Upper lobe of right lung (tissue), 1 donor: Measurements from ENCODE around the gene ARSA. TPM values are rescaled to one million over a fixed set of nuclear protein-coding genes. Genes with fewer than 3 reads are reported as not detected.

Source experiments
- ATAC-seq: fragments of 200-7000 bp; cut with Tn5 transposase; one replicate; pipeline ENCODE4 v1.9.1; 2020; ENCODE audit warnings: mild to moderate bottlenecking, moderate library complexity
- DNase-seq: peaks from one replicate; pipeline ENCODE4 v3.0.0-alpha.2; 2020
- H3K27ac ChIP-seq: fragments of 200-600 bp; one replicate; pipeline ENCODE4 v1.8.0; 2022
- H3K27me3 ChIP-seq: fragments of 200-600 bp; one replicate; pipeline ENCODE4 v1.8.0; 2022; ENCODE audit warnings: mild to moderate bottlenecking
- H3K36me3 ChIP-seq: fragments of 200-600 bp; one replicate; pipeline ENCODE4 v1.8.0; 2022
- H3K4me1 ChIP-seq: fragments of 200-600 bp; one replicate; pipeline ENCODE4 v1.8.0; 2022
- H3K4me3 ChIP-seq: fragments of 200-600 bp; one replicate; pipeline ENCODE4 v1.8.0; 2022; ENCODE audit warnings: mild to moderate bottlenecking
- H3K9me3 ChIP-seq: fragments of 200-600 bp; one replicate; pipeline ENCODE4 v1.8.0; 2022
- intact Hi-C: fragments of 100-400 bp; cut with DNase I; formaldehyde crosslinking; loops from one replicate; pipeline ENCODE4 v1.11.0; 2022
- total RNA-seq: library from RNA; stranded (reverse); fragmentation: NEBNext Ultra II Directional; extraction: Animal tissue kit (Norgen Biotek cat#: 25700); gene quantifications from one replicate; pipeline ENCODE4 v1.2.1, GENCODE V29; 2021
- TF ChIP-seq, protein P1 (sequence below): fragments of 200-600 bp; IDR thresholded peaks from one replicate; pipeline ENCODE4 v1.8.0; 2022; ENCODE audit warnings: antibody characterized with exemption
- donor health status: DM: no; HTN: yes; CAD: no; lungs with severe emphysema.

ARSA gene
- total RNA-seq, 1 donor from 2014 or later = 46.4 TPM

DNA sequence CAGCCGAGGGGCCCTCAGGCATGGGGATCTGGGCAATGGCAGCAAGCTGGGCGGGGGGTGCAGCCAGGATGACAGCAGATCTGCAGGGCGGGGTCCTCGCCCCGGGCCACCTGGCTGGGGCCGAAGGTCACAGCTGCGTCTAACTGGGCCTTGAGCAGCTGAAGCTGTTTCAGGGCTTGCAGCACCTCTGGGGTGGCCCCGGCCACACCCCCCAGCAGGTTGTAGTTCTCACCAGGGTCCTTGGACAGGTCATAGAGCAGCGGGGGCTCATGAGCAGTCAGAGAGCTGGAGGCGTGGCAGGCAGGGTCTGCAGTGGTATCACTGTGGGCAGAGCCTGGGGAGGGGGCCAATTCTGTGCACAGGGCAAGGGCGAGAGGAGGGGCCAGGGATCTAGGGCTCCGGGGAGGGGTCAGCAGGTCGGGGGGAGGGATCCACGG, 2.8 kb downstream of the ARSA start:
- Histone ChIP-seq H3K4me3 (no peak overlapping the region), H3K9me3 (no peaks in the 10 kb centered on the region), H3K4me1 (peaks cover 24% of the 10 kb centered on the region), H3K27me3 (no peaks in the 10 kb centered on the region), H3K27ac (no peak overlapping the region), H3K36me3 (no peaks in the 10 kb centered on the region)
- intact Hi-C loops = no loop called here
- TF ChIP-seq, protein P1, sequence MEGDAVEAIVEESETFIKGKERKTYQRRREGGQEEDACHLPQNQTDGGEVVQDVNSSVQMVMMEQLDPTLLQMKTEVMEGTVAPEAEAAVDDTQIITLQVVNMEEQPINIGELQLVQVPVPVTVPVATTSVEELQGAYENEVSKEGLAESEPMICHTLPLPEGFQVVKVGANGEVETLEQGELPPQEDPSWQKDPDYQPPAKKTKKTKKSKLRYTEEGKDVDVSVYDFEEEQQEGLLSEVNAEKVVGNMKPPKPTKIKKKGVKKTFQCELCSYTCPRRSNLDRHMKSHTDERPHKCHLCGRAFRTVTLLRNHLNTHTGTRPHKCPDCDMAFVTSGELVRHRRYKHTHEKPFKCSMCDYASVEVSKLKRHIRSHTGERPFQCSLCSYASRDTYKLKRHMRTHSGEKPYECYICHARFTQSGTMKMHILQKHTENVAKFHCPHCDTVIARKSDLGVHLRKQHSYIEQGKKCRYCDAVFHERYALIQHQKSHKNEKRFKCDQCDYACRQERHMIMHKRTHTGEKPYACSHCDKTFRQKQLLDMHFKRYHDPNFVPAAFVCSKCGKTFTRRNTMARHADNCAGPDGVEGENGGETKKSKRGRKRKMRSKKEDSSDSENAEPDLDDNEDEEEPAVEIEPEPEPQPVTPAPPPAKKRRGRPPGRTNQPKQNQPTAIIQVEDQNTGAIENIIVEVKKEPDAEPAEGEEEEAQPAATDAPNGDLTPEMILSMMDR = no peak
- ATAC-seq = no peak
- DNase-seq = peak; percentile 62

DNA sequence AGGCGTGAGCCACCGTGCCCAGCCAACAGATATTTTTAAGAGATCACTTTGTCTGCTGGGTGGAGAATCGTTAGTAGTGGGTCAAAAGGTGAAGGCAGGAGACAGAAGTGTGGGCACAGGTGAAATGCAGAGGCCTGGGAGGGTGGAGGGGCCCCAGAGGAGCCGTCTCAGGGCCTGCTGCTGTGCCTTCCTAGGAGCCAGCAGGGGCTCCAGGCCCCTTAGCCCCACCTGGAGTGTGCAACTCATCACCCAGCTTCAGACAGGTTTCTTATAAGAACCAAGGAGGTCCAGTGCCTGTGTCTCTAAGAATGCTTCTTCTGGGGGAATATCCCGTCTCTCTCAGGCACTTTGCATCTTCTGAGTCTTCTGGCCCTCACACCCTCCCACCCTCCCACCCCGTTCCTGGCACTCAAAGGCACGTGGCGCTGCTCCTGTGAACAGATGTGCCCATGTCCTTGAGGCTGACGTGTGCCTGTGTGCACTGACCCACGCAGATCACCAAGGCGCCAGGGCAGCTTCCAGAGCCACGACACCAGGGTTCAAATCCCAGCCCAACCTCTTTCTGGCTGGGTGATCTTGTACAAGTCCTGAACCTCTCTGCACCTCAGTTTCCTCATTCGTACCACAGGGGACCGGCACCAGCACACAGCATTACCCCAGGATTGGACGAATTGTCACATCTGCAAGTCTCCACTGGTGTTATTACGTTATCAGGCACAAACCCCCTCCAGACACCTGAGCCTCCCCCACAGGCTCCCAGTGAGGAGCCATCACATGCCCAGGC, 3.4 kb downstream of the ARSA start:
- no peaks in the 10 kb centered on the region for H3K36me3 ChIP-seq
- TF ChIP-seq, protein P1 = no peak
- H3K9me3 ChIP-seq = no peaks in the 10 kb centered on the region
- H3K4me3 ChIP-seq = no peak overlapping the region
- peaks cover 30% of the 10 kb centered on the region for H3K4me1 ChIP-seq
- H3K27ac ChIP-seq = no peak overlapping the region
- DNase-seq = peak; percentile 51
- ATAC-seq = no peak
- no peaks in the 10 kb centered on the region for H3K27me3 ChIP-seq
- intact Hi-C loops = no loop called here

DNA sequence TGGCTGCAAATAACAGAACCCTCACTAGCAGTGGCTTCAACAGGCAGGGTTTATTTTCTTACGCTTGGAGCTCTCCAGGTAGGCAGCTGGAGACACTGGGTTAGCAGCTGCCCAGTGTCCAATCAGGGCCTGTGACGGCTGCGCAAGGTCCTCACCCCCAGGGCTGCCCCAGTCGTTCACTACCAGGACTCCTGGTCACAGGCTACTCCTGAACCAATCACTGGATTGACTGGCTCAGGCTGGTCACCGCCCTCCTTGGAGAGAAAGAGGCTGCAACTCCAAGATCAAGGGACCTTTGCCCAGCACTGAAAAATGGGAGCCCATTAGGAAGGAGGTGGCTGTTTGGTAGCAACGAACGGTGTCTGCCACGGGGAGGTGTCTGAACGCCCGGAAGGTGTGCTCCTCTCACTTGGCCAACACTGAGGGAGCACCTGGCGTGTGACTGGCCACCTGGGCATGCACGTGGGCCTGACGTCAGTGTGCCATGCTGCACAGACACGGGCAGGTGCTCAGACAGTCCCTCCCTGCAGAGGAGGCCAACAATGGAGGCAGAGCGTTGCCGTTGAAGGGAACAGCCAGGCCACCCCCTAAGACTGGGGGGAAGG, 5.1 kb downstream of the ARSA start:
- intact Hi-C loops = no loop called here
- TF ChIP-seq, protein P1 = no peak
- Histone ChIP-seq H3K27me3 (no peaks in the 10 kb centered on the region), H3K36me3 (no peaks in the 10 kb centered on the region), H3K27ac (peak overlapping the region; percentile 63), H3K9me3 (no peaks in the 10 kb centered on the region), H3K4me3 (no peak overlapping the region), H3K4me1 (peaks cover 31% of the 10 kb centered on the region)
- DNase-seq = no peak
- ATAC-seq = peak; percentile 16

DNA sequence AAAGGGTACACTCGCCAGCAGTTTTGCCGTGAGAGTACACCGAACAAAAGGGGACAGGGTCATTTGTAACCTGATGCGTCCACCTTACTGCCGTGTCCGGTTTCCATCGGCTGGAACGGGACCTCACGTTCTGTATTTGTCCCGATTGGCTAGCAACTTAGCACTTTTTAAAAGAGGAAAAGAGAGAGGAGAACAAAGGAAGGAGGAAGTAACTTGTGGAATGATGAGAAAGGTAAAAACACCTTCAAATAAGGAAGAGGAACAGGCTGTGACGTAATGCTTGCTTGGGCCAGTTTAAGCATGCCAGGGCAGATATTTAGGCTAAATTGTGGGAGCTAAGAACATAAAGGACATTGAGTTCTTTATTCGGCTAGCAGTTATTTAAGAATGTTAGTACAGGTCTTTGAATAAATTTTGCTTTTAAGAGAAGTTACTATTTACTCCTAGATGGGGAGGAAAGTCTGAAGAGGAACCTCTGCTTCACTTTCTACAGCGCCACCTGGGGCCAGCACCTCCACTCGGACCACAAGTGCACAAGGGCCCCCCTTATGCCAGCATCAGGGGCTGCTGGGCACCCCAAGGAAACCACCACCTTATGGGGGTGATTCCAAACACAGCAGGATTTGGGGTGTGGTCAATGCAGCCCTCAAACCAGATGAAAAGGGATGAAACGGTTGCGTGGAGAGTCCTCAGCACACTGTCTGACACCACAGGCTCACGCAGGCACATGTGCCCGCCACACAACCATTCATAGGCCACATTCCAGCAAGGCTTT, 5.8 kb downstream of the ARSA start:
- no peaks in the 10 kb centered on the region for H3K27me3 ChIP-seq
- intact Hi-C loops = no loop called here
- TF ChIP-seq, protein P1 = peak; percentile 25
- H3K9me3 ChIP-seq = no peaks in the 10 kb centered on the region
- H3K27ac ChIP-seq = peak overlapping the region; percentile 63
- no peaks in the 10 kb centered on the region for H3K36me3 ChIP-seq
- peak overlapping the region; percentile 40 for H3K4me3 ChIP-seq
- ATAC-seq = no peak
- DNase-seq = peak; percentile 62
- peaks cover 27% of the 10 kb centered on the region for H3K4me1 ChIP-seq

DNA sequence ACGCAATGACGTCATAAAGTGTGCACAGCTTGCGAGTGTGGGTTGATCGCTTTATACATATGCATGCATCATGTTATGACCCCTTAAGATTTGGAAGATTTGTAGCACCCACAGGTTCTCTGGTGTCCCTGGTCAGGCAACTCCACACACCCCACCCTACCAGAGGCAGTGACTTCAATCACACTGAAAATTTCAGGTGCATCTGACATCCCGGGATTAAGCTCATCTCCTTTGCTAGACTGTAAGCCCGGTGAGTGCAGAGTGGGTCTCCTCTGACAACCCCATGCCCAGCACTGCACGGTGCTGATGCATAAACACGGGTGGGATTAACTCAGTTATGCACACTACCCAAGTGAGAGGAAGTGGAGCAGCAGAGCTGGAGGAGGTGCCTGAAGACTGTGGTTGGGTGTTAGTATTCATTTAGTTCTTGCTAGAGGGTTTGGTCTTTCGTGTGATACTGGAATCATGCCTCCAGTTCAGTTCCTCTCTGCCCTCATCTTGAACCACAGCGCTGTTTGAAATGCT, 6.5 kb downstream of the ARSA start:
- Histone ChIP-seq H3K36me3 (no peaks in the 10 kb centered on the region), H3K27me3 (no peaks in the 10 kb centered on the region), H3K27ac (peak overlapping the region; percentile 63), H3K4me3 (peak overlapping the region; percentile 40), H3K9me3 (no peaks in the 10 kb centered on the region), H3K4me1 (peaks cover 26% of the 10 kb centered on the region)
- TF ChIP-seq, protein P1 = no peak
- intact Hi-C loops = no loop called here
- DNase-seq (peak; percentile 51), ATAC-seq (peak; percentile 45)
